Activated CD4-positive, CD25-positive, alpha-beta regulatory T cell (primary cell): ENCODE measurements around the gene PTX3.

ENCODE experiments used
- DNase-seq, 4 experiments: peaks; one replicate each; lab custom pipeline; 2025; lab: John Stamatoyannopoulos, UW

Gene PTX3

GRCh38 chr3:157423337-157423736, 13.3 kb upstream of the PTX3 start:
- DNase-seq: no peak

GRCh38 chr3:157427901-157428300, 8.7 kb upstream of the PTX3 start:
- no peak for DNase-seq

DNA sequence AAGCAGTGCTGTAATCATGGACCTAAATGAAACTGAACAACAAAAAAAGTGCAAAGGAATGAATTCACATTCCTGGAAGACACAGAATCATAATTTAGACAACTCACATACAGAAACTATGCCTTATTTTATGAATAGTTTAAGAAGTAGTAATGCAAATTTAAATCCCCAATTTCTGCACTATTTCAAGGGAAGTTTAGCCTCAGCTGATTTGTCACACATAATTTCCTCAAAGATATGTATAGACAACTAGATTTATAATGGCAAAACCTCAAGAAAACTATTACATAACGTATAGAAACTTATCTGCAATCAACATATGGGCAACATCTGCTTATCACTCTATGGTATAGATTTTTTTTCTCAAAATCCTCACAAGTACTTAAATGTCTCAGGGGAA, 7.8 kb upstream of the PTX3 start:
- no peak for DNase-seq

GRCh38 chr3:157429708-157430107, 6.9 kb upstream of the PTX3 start:
- no peak for DNase-seq

DNA sequence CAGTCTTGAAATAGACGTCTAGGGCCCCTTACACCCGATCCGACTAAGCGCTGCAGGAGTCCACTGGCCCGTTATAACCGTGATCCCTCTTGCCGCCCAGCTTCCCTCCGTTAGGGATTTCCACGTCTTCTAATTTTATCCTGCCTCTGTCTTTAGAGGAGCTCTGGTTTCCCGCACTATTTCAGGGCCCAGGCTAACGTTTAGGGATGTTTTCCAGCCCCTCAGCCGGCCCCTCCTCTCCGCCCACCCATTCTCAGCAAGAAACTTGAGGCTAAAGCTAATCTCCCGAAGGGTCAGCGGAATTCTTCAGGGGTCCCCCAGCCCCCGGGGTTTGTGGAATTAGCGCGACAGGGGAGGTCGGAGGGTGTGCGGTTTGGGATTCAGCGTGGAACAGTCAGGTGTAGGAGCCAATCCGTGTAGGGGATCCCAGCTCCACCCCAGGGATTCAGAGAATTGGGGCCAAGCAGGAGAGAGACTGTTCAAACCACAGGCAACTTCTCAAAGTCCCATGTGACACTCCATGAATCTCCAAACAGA, 1.6 kb downstream of the PTX3 start:
- no peak for DNase-seq

DNA sequence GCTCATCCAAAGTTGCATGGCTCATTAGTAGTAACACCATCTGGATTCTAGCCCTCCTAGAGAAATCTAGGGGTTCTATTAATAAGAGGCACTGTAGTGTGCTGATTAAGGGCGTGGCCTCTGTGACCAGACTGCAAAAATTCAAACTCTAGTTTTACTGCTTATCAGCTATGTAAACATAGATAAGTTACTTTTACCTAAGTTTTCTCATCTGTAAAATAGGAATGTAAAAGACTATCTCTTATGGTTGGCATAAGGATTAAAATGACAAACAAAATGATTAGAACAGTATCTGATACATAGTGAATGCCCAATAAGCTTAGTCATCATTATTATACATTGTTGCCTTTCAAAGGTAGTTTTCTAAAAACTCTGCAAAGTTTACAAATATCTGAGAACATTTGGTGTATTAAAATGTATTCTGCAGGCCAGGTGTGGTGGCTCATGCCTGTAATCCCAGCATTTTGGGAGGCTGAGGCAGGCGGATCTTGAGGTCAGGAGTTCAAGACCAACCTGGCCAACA, 4.5 kb downstream of the PTX3 start:
- DNase-seq: no peak

GRCh38 chr3:157442729-157443128, 6.1 kb downstream of the PTX3 start:
- no peak for DNase-seq

- DNase-seq: no peak
Measured at GRCh38 chr3:157443905-157444796, 7.5 kb downstream of the PTX3 start.

DNA sequence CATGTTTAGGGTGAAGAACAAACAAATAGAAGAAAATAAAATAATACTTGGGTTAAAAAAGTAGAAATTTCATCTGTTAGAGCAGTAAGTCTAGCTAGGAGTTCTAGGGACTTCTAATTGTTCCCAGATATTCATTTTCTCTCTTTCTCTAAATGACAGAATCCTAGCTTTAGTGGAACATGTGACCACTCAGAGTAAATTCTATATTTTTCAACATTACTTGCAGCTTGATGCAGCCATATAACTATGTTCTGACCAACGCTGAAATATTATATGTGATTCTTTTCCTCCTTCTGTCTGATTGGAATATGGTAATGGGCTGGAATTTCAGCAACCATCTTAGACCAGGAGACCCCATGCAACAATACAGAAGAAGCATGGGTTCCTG, 8.1 kb downstream of the PTX3 start:
- no peak for DNase-seq

- no peak for DNase-seq
Measured at GRCh38 chr3:157445857-157446256, 9.2 kb downstream of the PTX3 start.

DNA sequence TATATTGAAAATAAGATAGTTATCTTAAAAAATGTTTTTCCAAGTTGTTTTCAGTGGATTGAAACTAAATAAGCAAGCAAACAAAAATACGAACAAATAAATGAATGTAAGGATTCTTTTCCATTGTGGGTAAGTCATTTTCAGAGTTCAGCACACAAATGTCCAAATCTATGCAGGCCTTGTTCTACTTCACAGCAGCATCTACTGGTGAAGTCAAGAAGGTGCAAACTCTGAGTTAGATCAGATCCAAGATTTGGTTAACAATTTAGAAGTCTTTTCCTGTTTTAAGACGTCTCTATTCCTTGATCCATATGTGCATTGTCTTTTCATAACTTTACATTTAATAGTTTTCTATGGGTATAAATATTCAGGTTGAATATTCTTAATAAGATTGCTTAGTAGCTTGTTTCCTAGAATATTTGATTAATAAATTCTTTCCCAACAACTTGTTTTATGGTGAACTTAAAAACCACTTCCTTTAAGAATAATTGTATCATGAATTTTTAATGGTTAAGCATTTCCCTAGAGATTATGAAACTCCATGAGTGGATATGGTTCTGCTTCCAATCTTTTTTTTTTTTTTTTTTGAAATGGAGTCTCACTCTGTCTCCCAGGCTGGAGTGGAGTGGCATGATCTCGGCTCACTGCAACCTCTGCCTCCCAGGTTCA, 10.5 kb downstream of the PTX3 start:
- DNase-seq: no peak

GRCh38 chr3:157452097-157452496, 15.4 kb downstream of the PTX3 start:
- no peak for DNase-seq

DNA sequence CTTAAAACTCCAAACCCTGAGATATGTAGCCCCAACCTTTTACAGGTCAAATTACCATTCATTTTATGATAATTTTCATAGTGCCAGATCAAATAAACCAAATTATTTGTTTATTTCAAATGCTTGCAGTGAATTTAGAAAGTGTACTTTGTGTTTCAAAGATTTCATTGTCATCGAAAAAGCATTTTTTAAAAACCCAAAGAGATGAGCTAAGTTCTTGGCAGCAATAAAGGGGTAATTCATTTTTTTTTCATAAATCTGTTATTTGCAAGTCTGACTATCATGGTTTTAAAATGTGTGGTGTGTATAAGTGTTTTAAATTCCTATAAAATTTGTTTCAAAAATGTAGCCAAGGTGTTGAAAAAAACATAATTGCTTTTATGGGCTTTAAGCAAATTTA, 17.2 kb downstream of the PTX3 start:
- no peak for DNase-seq

GRCh38 chr3:157459706-157460105, 23.1 kb downstream of the PTX3 start:
- no peak for DNase-seq

DNA sequence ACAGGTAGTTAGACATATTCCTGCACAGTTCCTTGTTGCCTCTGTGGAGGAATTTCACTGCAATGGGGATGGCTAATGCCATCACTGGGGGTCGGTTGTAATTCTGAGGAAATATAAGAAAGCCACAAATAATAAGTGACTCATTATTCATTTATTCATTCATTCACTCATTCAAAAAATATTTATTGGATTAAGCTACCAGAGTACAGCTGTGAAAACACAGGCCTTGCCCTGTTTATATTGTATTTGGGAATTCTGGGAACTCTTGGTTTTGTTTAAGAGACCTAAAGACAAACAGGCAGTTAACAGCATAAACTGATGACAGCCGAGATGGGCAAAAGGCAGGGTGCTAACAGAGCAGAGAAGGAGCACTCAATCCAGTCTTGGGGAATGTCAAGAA, 23.6 kb downstream of the PTX3 start:
- no peak for DNase-seq

DNA sequence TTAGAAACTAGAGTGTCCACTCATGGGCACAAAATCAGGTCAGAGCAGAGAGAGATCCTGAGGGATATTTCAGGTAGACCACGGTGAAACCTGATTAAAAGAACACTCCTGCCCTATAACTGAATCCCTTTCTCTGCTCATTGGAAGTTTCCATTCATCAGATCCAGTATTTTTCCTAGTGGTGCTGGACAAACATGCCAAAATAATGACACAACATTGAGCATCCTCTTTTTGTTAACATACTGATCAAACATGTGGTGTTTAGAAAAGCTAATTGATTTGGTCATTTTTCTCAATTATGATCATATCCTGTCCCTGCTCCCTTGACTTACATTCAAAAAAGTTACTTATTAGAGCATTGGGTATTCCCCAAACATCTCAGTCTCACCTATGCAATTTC, 27.2 kb downstream of the PTX3 start:
- no peak for DNase-seq

DNA sequence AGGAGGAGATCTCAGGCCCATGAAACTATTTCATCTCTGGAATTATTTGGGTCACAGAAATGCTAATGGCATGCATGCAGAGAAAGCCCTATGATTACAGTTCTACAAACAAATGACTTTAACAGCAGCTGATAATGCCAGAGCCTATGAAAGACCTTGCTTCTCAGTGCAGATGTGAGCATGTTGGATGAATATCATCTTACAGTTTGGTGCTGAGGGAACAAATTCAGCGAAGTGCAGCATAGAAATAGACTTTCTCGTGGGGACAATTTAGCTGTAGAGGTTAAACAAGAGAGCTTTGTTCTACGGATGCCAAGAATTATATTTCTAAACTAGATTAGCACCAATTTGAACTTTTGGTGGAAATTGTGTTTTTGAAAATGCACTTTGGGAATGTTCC, 27.7 kb downstream of the PTX3 start:
- no peak for DNase-seq

DNA sequence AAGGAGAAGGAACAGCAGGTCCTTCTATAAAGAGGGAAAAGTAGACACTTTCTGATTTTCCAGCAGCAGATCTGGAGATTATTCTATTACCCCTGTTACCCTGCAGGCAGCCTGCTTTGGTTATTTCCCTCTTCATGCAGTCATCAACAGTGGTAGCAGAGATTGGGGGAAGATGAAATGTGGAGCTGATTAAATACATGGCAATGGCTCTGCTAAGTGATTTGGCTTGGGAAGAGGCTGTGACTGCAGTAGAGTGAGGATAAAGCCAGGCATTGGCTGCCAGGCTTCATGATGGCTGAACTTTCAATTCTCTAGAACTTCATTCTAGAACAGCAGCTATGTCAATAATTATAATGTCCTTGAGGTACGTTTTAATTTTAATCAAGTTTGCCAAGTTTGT, 29.1 kb downstream of the PTX3 start:
- DNase-seq: no peak

DNA sequence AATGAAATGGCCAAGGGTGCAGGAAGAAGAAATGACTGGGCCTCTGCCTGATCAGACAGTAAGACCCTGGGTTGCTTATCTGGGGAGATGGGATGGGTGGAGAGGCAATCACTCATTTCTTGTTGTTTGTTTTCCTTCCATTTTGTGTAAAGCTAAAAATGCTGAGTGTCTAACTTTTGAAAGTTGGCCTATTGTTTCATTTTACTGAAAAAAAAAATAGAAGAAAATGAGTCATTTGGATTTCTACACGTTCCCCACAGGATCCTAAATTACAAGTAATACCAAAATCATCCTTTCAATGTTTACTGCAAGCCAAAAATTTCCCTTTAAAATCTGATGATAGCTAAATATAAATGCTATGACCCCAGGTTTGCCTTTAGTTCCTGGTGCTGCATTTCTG, 30.6 kb downstream of the PTX3 start:
- no peak for DNase-seq

- DNase-seq: no peak
Measured at GRCh38 chr3:157469561-157470294, 33.1 kb downstream of the PTX3 start.

DNA sequence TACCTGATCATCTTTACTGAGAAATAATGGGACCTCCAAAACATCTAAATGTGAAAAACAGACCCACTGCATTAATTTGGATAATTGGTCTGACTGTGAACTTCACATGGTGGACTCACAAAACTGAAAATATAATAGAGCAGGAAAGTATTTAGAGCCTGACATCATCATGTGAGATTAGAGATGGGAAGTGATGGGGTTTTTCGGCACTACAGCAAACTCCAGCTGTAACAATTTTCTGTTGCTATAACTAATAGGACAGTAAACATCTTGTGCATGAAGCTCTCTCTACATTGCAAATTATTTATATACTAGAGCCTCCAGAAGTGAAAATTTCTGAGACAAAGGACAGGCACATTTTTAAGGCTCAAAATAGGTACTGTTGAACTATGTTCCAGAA, 34.4 kb downstream of the PTX3 start:
- DNase-seq: no peak

DNA sequence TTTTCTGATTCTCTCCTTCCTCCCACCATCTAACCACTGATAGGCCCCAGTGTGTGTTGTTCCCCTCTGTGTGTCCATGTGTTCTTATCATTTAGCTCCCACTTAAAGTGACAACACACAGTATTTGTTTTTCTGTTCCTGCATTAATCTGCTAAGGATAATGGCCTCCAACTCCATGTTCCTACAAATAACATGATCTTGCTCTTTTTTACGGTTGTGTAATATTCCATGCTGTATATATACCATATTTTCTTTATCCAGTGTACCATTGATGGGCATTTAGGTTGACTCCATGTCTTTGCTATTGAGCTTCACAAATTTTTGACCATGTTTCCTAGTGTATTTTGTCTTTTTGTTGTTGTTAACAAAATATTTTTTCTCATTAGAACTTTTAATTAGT, 36.0 kb downstream of the PTX3 start:
- DNase-seq: no peak
